ENCODE data around the gene HORMAD1. TPM values are rescaled to one million over a fixed set of nuclear protein-coding genes. Genes with fewer than 3 reads are reported as not detected.

Gene HORMAD1
- total and polyA plus RNA-seq, 2 experiments from 2014 or later = not detected

- TF ChIP-seq, protein P1, sequence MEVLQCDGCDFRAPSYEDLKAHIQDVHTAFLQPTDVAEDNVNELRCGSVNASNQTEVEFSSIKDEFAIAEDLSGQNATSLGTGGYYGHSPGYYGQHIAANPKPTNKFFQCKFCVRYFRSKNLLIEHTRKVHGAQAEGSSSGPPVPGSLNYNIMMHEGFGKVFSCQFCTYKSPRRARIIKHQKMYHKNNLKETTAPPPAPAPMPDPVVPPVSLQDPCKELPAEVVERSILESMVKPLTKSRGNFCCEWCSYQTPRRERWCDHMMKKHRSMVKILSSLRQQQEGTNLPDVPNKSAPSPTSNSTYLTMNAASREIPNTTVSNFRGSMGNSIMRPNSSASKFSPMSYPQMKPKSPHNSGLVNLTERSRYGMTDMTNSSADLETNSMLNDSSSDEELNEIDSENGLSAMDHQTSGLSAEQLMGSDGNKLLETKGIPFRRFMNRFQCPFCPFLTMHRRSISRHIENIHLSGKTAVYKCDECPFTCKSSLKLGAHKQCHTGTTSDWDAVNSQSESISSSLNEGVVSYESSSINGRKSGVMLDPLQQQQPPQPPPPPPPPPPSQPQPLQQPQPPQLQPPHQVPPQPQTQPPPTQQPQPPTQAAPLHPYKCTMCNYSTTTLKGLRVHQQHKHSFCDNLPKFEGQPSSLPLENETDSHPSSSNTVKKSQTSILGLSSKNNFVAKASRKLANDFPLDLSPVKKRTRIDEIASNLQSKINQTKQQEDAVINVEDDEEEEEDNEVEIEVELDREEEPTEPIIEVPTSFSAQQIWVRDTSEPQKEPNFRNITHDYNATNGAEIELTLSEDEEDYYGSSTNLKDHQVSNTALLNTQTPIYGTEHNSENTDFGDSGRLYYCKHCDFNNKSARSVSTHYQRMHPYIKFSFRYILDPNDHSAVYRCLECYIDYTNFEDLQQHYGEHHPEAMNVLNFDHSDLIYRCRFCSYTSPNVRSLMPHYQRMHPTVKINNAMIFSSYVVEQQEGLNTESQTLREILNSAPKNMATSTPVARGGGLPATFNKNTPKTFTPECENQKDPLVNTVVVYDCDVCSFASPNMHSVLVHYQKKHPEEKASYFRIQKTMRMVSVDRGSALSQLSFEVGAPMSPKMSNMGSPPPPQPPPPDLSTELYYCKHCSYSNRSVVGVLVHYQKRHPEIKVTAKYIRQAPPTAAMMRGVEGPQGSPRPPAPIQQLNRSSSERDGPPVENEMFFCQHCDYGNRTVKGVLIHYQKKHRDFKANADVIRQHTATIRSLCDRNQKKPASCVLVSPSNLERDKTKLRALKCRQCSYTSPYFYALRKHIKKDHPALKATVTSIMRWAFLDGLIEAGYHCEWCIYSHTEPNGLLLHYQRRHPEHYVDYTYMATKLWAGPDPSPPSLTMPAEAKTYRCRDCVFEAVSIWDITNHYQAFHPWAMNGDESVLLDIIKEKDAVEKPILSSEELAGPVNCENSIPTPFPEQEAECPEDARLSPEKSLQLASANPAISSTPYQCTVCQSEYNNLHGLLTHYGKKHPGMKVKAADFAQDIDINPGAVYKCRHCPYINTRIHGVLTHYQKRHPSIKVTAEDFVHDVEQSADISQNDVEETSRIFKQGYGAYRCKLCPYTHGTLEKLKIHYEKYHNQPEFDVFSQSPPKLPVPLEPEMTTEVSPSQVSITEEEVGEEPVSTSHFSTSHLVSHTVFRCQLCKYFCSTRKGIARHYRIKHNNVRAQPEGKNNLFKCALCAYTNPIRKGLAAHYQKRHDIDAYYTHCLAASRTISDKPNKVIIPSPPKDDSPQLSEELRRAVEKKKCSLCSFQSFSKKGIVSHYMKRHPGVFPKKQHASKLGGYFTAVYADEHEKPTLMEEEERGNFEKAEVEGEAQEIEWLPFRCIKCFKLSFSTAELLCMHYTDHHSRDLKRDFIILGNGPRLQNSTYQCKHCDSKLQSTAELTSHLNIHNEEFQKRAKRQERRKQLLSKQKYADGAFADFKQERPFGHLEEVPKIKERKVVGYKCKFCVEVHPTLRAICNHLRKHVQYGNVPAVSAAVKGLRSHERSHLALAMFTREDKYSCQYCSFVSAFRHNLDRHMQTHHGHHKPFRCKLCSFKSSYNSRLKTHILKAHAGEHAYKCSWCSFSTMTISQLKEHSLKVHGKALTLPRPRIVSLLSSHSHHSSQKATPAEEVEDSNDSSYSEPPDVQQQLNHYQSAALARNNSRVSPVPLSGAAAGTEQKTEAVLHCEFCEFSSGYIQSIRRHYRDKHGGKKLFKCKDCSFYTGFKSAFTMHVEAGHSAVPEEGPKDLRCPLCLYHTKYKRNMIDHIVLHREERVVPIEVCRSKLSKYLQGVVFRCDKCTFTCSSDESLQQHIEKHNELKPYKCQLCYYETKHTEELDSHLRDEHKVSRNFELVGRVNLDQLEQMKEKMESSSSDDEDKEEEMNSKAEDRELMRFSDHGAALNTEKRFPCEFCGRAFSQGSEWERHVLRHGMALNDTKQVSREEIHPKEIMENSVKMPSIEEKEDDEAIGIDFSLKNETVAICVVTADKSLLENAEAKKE (CRISPR knock-in tag; IDR thresholded peaks at IDR 0.05) = no peak
- no peak for TF ChIP-seq CREB1 (CRISPR knock-in tag; IDR thresholded peaks at IDR 0.05; ENCODE audit: low read depth)
- no peak for TF ChIP-seq EZH2 (IDR thresholded peaks at IDR 0.05; ENCODE audit: low read depth, unreplicated experiment)
- TF ChIP-seq POLR2AphosphoS5 (IDR thresholded peaks at IDR 0.05; ENCODE audit: low read depth) = no peak
- TF ChIP-seq NANOG (IDR thresholded peaks at IDR 0.05; ENCODE audit: borderline replicate concordance) = no peak
- no peak for TF ChIP-seq ETS1 (IDR thresholded peaks at IDR 0.05)
- TF ChIP-seq JUNB (IDR thresholded peaks at IDR 0.05; ENCODE audit: unreplicated experiment) = no peak
- no peak for TF ChIP-seq EZH2phosphoT487 (IDR thresholded peaks at IDR 0.05; ENCODE audit: unreplicated experiment)
- no peak for TF ChIP-seq ZNF331 (CRISPR knock-in tag; IDR thresholded peaks at IDR 0.05; ENCODE audit: low read depth)
- no peak for TF ChIP-seq ZNF114 (CRISPR knock-in tag; IDR thresholded peaks at IDR 0.05)
These were observed 28.4 kb upstream of the HORMAD1 start (continued) for GRCh38 chr1:150748878-150749719.

Measured in GM23338 (cell line).